ENCODE results near the gene NBEAL2. TPM values are rescaled to one million over a fixed set of nuclear protein-coding genes. Genes with fewer than 3 reads are reported as not detected.

NBEAL2 gene
- total and polyA plus RNA-seq, 2 of the 8 experiments (the other 6 are each of a cell fraction or from before 2014, with no cell fraction given), result 27.3 to 46.9 TPM

DNA sequence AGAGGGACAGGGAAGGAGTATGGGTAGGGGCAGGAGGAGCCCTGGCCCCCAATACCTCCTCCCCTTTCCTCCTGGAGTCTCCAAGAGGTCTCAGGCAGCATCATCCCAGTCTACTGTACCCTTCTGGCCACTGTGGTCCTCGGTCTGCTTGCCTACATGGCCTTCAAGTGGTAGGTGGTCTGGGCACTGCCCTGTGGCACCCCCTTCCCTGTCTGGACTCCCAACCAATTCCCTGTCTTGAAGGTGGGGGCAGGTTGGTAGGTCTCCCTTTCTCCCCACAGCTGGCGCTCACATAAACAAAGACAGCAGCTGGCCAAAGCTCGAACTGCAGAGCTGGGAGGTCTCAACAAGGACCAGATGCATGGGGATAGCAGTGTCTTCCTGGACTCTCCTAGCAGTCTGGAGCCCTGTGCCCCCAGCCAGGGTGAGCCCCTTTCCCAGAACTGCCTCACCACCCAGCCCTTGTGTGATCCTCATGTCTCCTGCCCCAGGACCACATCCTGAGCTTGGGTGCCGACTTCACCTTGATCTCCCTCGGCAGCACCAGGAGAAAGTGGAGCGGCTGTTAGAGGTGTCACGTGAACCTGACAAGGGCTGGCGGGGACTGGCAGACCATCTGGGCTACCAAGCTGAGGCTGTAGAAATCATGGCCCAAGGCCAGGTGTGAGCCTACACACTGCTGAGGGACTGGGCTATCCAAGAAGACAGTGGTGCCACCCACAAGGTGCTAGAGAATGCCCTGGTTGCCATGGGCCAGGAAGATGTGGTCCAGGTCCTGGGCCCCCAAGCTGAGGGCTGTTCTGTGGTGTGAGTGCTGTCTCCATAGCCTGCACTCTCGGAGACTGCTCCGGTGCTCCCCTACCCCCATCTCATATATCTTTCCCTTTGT is 33.1 kb downstream of the NBEAL2 start (continued):
- TF ChIP-seq RBBP5 (IDR thresholded peaks at IDR 0.05; ENCODE audit: borderline replicate concordance, low read depth, low read length), result no peak
